Measurements from ENCODE around the gene HOXA5.

GRCh38 chr7:27123007-27123476, 20.4 kb downstream of the HOXA5 start:
- TF ChIP-seq POLR2AphosphoS5 (IDR thresholded peaks at IDR 0.05; ENCODE audit: insufficient read depth, low read depth, low read length) (no peak), POLR2A (IDR thresholded peaks at IDR 0.05; ENCODE audit: low read depth, low read length) (no peak), CTCF (IDR thresholded peaks at IDR 0.05; ENCODE audit: extremely low read depth in 1 of 2, insufficient read depth in 1 of 2, low read depth in 1 of 2, low read length in 2 of 2) (no peak), FOS (IDR thresholded peaks at IDR 0.05; ENCODE audit: borderline replicate concordance, insufficient read depth, low read length) (no peak), EZH2 (IDR thresholded peaks at IDR 0.05; ENCODE audit: borderline replicate concordance, low read depth, low read length, severe bottlenecking) (no peak), MAX (IDR thresholded peaks at IDR 0.05; ENCODE audit: insufficient read depth, insufficient read length) (no peak), MYC (IDR thresholded peaks at IDR 0.05; ENCODE audit: low read depth, low read length) (no peak), GATA2 (IDR thresholded peaks at IDR 0.05; ENCODE audit: insufficient read depth, insufficient read length, low read depth, low read length) (no peak)
